ENCODE data around the gene HYAL2. TPM values are rescaled to one million over a fixed set of nuclear protein-coding genes. Genes with fewer than 3 reads are reported as not detected.

Gene HYAL2
- total RNA-seq, 2 experiments from 2014 or later = 1.5 to 2.1 TPM

DNA sequence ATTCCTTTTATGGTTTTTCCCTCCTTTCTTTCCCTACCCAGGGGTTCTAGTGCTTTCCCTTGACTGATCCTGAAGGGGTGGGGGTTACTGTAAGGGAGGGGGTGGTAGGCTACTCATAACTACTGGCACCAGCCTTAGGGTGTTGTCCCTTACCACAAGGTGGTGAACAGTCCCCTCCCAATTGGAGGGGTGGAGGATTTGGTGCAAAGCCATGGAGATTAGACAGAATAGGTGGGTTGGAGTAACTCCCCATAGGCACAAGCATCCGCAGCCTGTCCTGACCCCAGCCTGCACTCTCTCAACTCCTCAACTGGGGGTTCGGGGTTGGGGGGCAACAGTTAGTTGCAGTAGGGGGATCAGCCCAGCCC is 2.6 kb upstream of the HYAL2 start:
- Mint-ChIP-seq H3K9me3 (no peaks in the 10 kb centered on the region), H3K4me3 (no peak overlapping the region), H3K27ac (no peak overlapping the region), H3K4me1 (ENCODE audit: low read depth) (peaks cover 23% of the 10 kb centered on the region), H3K36me3 (ENCODE audit: low read depth) (peaks cover 4% of the 10 kb centered on the region), H3K27me3 (ENCODE audit: low read depth) (no peaks in the 10 kb centered on the region)
- DNase-seq = no peak
- intact Hi-C loops (cut with micrococcal nuclease) = no loop called here
- CTCF ChIA-PET = interaction anchor here (1.1 to 5.7 kb wide), 9 partner anchors 9 to 130 kb away, joined by 3 to 31 read pairs (median 12); partner anchors contain the start of genes HYAL3, IFRD2 and NAA80

GRCh38 chr3:50324351-50325112 is 2.0 kb upstream of the HYAL2 start:
- intact Hi-C loops (cut with micrococcal nuclease) = loop anchor here (1.0 to 5.0 kb wide), 2 partner anchors 50 to 132 kb away; partner anchors contain the start of gene GNAT1
- H3K4me1 Mint-ChIP-seq (ENCODE audit: low read depth) = peaks cover 27% of the 10 kb centered on the region
- peak; percentile 59 for DNase-seq
- no peaks in the 10 kb centered on the region for H3K9me3 Mint-ChIP-seq
- peaks cover 2% of the 10 kb centered on the region for H3K36me3 Mint-ChIP-seq (ENCODE audit: low read depth)
- H3K27ac Mint-ChIP-seq = no peak overlapping the region
- H3K27me3 Mint-ChIP-seq (ENCODE audit: low read depth) = no peaks in the 10 kb centered on the region
- no peak overlapping the region for H3K4me3 Mint-ChIP-seq
- CTCF ChIA-PET = interaction anchor here (0.7 to 5.7 kb wide), 12 partner anchors 9 to 130 kb away, joined by 3 to 31 read pairs (median 4); partner anchors contain the start of genes HYAL1, HYAL3, IFRD2 and NAA80

DNA sequence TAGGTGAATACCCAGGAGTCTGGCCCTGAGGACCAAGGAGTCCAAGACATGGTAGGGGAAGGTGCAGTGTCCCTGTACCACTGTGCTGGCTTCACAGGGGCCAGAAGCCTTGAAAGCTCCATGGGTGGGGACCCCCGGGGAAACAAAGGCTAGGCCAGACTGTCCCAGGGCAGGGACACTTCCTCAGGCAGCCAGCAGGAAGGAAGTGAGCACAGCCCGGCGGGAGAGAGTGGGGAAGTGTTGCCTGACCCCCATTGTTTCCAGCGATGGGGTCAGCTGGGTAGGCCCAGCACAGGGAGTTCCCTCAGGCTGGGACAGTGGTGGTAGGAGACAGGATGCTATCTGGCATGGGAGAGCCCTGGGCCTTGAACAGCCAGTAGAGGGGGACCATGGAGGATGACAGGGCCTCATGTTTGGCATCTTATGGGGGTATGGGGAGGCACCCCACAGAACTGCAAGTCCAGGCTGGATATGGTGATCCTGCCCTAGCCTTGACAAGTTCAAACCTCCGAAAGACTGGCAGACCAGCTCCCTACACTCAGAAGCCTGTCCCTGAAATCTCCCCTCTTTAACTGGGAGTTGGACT is 1.2 kb upstream of the HYAL2 start:
- no peaks in the 10 kb centered on the region for H3K9me3 Mint-ChIP-seq
- H3K27me3 Mint-ChIP-seq (ENCODE audit: low read depth) = no peaks in the 10 kb centered on the region
- intact Hi-C loops (cut with micrococcal nuclease) = loop anchor here (1.0 to 5.0 kb wide), 2 partner anchors 49 to 131 kb away; partner anchors contain the start of gene GNAT1
- CTCF ChIA-PET = interaction anchor here (0.7 to 5.7 kb wide), 11 partner anchors 9 to 60 kb away, joined by 3 to 31 read pairs (median 5); partner anchors contain the start of genes HYAL1, HYAL3, IFRD2 and NAA80
- H3K4me1 Mint-ChIP-seq (ENCODE audit: low read depth) = peaks cover 33% of the 10 kb centered on the region
- DNase-seq = no peak
- H3K4me3 Mint-ChIP-seq = no peak overlapping the region
- H3K36me3 Mint-ChIP-seq (ENCODE audit: low read depth) = no peaks in the 10 kb centered on the region
- H3K27ac Mint-ChIP-seq = peak overlapping the region; percentile 30

DNA sequence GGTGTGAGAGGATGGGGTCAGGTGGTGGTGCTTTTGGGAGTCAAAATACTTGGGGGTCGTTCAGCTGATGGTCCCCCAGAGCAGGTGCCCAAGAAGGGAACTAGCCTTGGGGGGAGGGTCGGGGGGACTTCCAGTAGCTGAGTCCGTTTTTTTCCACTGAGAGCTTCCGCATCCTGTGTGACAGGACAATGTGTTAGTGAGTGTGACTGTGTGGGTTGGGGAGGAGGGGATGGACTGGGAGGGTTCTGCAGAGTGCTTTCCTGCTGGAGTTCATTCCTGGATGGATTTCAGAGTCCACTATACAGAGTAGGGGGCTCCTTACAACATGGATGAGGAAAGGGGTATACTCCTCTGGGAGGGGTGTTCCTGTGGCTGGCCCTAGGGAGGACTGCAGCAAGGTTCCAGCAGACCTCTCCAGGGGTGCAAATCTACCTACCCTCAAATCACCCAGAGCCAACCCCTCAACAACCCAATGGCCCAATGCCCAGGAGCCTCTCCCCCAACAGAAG is 601 bp upstream of the HYAL2 start:
- Mint-ChIP-seq H3K9me3 (no peaks in the 10 kb centered on the region), H3K4me1 (ENCODE audit: low read depth) (peaks cover 37% of the 10 kb centered on the region), H3K4me3 (no peak overlapping the region), H3K27ac (peak overlapping the region; percentile 30), H3K36me3 (ENCODE audit: low read depth) (no peaks in the 10 kb centered on the region), H3K27me3 (ENCODE audit: low read depth) (no peaks in the 10 kb centered on the region)
- intact Hi-C loops (cut with micrococcal nuclease) = loop anchor here (5.0 kb wide), 1 partner anchor 131 kb away; the partner anchor contains the start of gene GNAT1
- DNase-seq = no peak
- CTCF ChIA-PET = interaction anchor here (1.6 to 5.7 kb wide), 6 partner anchors 8 to 31 kb away, joined by 4 to 31 read pairs (median 14); partner anchors contain the start of genes HYAL1, HYAL3, IFRD2 and NAA80

GRCh38 chr3:50322115-50322385 is 495 bp downstream of the HYAL2 start:
- Mint-ChIP-seq H3K4me3 (no peak overlapping the region), H3K4me1 (ENCODE audit: low read depth) (peaks cover 38% of the 10 kb centered on the region), H3K9me3 (no peaks in the 10 kb centered on the region), H3K27me3 (ENCODE audit: low read depth) (no peaks in the 10 kb centered on the region), H3K27ac (no peak overlapping the region), H3K36me3 (ENCODE audit: low read depth) (no peaks in the 10 kb centered on the region)
- CTCF ChIA-PET = interaction anchor here (0.6 to 5.7 kb wide), 5 partner anchors 15 to 64 kb away, joined by 3 to 31 read pairs (median 3); partner anchors contain the start of genes HYAL3 and NAA80
- intact Hi-C loops (cut with micrococcal nuclease) = loop anchor here (5.0 kb wide), 1 partner anchor 130 kb away; the partner anchor contains the start of gene GNAT1
- no peak for DNase-seq

GRCh38 chr3:50321336-50322114 is 1.0 kb downstream of the HYAL2 start:
- CTCF ChIA-PET = interaction anchor here (0.6 to 5.7 kb wide), 7 partner anchors 16 to 125 kb away, joined by 3 to 31 read pairs (median 3); partner anchors contain the start of genes HYAL3 and NAA80
- Mint-ChIP-seq H3K27me3 (ENCODE audit: low read depth) (no peaks in the 10 kb centered on the region), H3K4me1 (ENCODE audit: low read depth) (peaks cover 38% of the 10 kb centered on the region), H3K36me3 (ENCODE audit: low read depth) (no peaks in the 10 kb centered on the region), H3K27ac (peak overlapping the region; percentile 80), H3K9me3 (no peaks in the 10 kb centered on the region), H3K4me3 (peak overlapping the region; percentile 86)
- DNase-seq = peak; percentile 83
- intact Hi-C loops (cut with micrococcal nuclease) = loop anchor here (1.0 to 5.0 kb wide), 4 partner anchors 22 to 129 kb away; partner anchors contain the start of genes GNAT1, HYAL3, IFRD2 and NAA80

DNA sequence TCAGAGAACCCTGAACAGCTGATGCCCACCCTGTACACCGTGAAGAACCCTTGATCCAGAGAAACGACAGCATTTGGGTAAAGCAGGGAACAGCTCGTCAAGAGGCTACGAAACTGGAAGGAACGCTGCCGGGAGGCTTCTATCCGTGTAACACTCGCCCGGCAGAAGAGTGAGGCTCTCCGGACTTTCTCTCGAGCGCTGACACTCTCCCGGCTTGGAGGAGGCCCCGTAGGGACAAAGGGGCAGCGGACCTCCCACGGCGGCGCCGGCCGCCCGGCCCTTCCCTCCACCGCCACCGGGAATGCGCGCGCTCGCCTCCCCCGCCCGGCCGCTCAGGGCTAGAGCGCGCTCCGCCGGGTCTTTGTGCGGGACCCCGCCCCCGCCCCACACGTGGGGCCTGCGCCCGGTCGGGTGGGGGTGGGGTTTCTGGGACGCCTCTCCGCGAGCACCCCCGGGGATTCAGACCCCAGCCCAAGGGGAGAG is 1.7 kb downstream of the HYAL2 start:
- peak; percentile 51 for DNase-seq
- peak overlapping the region; percentile 86 for H3K4me3 Mint-ChIP-seq
- CTCF ChIA-PET = interaction anchor here (0.6 to 5.7 kb wide), 8 partner anchors 11 to 125 kb away, joined by 3 to 31 read pairs (median 3); partner anchors contain the start of genes HYAL3 and NAA80
- H3K27ac Mint-ChIP-seq = no peak overlapping the region
- H3K27me3 Mint-ChIP-seq (ENCODE audit: low read depth) = no peaks in the 10 kb centered on the region
- no peaks in the 10 kb centered on the region for H3K36me3 Mint-ChIP-seq (ENCODE audit: low read depth)
- H3K4me1 Mint-ChIP-seq (ENCODE audit: low read depth) = peaks cover 39% of the 10 kb centered on the region
- no peaks in the 10 kb centered on the region for H3K9me3 Mint-ChIP-seq
- intact Hi-C loops (cut with micrococcal nuclease) = loop anchor here (1.0 to 5.0 kb wide), 4 partner anchors 22 to 129 kb away; partner anchors contain the start of genes GNAT1, HYAL3, IFRD2 and NAA80

DNA sequence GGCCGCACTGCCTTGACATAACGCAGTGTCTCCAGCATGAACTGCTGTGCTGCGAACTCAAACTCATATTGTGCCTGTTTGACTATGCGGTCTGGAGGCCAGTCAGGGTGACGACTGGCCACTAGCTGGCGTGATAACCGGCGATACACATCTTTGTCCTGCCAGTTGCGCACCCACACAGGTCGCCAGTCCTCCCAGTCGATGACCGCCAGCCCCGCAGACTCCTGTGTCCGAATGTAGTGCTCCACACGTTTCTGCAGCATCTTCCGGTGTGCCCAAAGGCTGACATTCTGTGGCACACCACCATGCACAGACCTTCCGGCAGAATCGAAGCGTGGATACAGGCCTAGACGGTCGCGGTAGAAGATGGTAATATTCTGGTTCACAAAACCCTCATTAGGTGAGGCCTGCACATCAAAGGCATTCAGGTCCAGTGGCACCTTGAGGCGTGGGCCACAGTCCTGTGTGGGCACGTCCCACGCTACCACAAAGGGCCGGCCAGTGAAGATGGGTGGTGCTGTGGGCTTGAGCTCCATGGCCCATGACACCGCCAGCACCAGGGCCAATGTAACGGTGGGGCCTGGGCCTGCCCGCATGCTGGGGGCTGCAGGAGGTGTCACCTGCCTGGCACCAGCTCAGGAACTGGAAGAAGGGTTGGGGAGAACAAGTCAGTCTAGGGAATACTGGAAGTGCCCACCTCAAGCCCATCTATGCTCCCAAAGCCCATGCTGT is 2.5 kb downstream of the HYAL2 start:
- Mint-ChIP-seq H3K36me3 (ENCODE audit: low read depth) (no peaks in the 10 kb centered on the region), H3K4me1 (ENCODE audit: low read depth) (peaks cover 37% of the 10 kb centered on the region), H3K9me3 (no peaks in the 10 kb centered on the region), H3K27ac (no peak overlapping the region), H3K27me3 (ENCODE audit: low read depth) (no peaks in the 10 kb centered on the region), H3K4me3 (peak overlapping the region; percentile 86)
- CTCF ChIA-PET = interaction anchor here (0.6 to 3.0 kb wide), 3 partner anchors 12 to 20 kb away, joined by 3 to 12 read pairs (median 3); partner anchors contain the start of genes HYAL3 and NAA80
- intact Hi-C loops (cut with micrococcal nuclease) = loop anchor here (5.0 kb wide), 1 partner anchor 128 kb away; the partner anchor contains the start of gene GNAT1
- no peak for DNase-seq

DNA sequence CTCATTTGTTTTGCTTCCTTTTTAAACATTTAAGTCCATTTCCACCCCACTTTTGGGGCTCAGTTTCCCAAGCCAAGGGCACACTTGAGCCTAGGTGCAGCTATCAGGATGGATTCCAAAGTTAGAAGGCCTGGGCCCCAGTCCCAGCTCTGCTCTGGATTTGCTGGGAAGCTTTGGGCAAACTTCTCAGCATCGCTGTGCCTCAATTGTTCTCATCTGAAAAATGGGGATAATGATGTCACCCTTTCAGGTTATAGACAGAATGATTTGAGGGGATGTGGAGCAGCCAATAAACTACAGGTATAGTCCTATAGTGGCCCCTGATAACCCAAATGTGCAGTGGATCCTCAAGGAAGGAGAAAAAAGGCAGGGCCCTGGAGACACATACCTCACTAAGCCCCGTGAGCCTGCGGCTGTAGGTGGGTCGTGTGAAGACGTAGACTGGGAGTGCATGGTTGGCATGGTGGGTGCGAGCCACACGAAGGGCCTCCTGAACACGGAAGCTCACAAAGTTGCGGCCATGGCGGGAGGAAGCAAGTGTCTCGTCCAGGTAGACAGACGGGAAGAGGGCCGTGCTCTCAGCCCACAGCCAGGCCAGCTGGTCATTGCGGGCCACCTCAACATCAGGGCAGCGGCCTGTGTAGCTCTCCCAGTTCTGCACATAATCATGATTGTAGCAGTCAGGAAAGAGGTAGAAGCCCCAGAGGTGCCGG is 3.2 kb downstream of the HYAL2 start:
- H3K9me3 Mint-ChIP-seq = no peaks in the 10 kb centered on the region
- peaks cover 33% of the 10 kb centered on the region for H3K4me1 Mint-ChIP-seq (ENCODE audit: low read depth)
- no peaks in the 10 kb centered on the region for H3K27me3 Mint-ChIP-seq (ENCODE audit: low read depth)
- no peak overlapping the region for H3K4me3 Mint-ChIP-seq
- no peak overlapping the region for H3K27ac Mint-ChIP-seq
- intact Hi-C loops (cut with micrococcal nuclease) = no loop called here
- CTCF ChIA-PET = interaction anchor here (3.0 kb wide), 1 partner anchor 20 kb away, joined by 12 read pairs; the partner anchor contains the start of genes HYAL3 and NAA80
- H3K36me3 Mint-ChIP-seq (ENCODE audit: low read depth) = no peaks in the 10 kb centered on the region
- no peak for DNase-seq

DNA sequence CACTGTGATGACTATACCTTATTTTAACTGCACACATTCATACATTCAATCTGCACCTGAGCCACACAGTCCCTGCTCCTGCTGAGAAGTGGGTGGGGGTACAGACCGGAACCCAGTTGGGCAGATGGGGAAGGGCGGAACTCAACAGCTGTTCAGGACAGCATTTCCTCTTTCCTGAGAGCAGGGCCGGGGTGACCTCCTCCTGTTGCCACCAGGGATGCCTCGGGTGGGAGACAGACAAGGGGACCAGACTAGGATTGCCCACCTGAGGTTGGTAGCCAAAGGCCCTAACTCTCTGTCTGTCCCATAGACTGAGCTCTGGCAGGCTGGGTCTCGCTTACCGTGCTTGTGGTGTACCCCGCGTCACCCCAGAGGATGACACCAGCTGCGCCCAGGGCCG is 3.9 kb downstream of the HYAL2 start:
- H3K27me3 Mint-ChIP-seq (ENCODE audit: low read depth) = no peaks in the 10 kb centered on the region

More for the DNA sequence above, 3.9 kb downstream of the HYAL2 start:
- Mint-ChIP-seq H3K36me3 (ENCODE audit: low read depth) (no peaks in the 10 kb centered on the region), H3K4me3 (no peak overlapping the region), H3K4me1 (ENCODE audit: low read depth) (peaks cover 33% of the 10 kb centered on the region), H3K27ac (no peak overlapping the region), H3K9me3 (no peaks in the 10 kb centered on the region)
- no peak for DNase-seq
- CTCF ChIA-PET = no interaction called here
- intact Hi-C loops (cut with micrococcal nuclease) = no loop called here
